Erythroblast (primary cell): ENCODE data around the gene CALN1.

Source experiments
- GATA1 ChIP-seq: IDR thresholded peaks from 2 replicates; pipeline ENCODE4 v1.6.1; 2011; ENCODE audit warnings: low read depth, mild to moderate bottlenecking, control low read depth, low read length, moderate library complexity
- POLR2A ChIP-seq: IDR thresholded peaks from 2 replicates; pipeline ENCODE4 v1.6.1; 2011; ENCODE audit warnings: mild to moderate bottlenecking, low read length

DNA sequence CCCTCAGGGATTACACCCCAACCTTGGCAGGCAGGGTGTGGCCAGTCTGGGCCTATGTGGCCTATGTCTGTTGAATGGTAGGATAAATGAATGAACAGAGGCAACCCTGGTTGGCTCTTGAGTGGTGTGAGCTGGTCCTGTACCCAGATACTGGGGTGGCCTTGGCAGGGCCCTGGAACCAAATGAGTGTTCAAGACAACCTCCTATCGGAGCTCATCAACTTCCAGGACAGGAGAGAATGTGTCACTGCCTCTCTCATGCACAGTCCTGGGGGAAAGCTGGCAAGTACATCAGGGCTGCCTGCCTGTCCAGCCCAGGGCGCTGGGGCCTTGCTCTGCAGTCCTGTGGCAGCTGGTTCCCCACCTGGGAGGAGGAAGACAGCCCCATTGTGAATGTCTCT, 271.6 kb downstream of the CALN1 start:
- TF ChIP-seq POLR2A, result no peak
- TF ChIP-seq GATA1, result no peak
